ENCODE measurements around the gene POR.

The POR gene

GRCh38 chr7:75983471-75984129, 68.6 kb downstream of the POR start:
- Histone ChIP-seq H2AFZ (ENCODE audit: low read depth, low read length) (no peak overlapping the region), H3K9me3 (ENCODE audit: control insufficient read depth, low read length) (no peaks in the 10 kb centered on the region), H4K91ac (ENCODE audit: low read length) (no peak overlapping the region), H3K23ac (ENCODE audit: low read length in 2 of 2) (no peak overlapping the region), H3K18ac (ENCODE audit: low read depth in 1 of 2, low read length in 2 of 2) (no peak overlapping the region), H3K4ac (ENCODE audit: low read depth in 1 of 2, low read length in 2 of 2) (no peak overlapping the region), H3K4me3 (ENCODE audit: insufficient read depth in 1 of 2, low read depth in 1 of 2, low read length in 2 of 2) (no peak overlapping the region), H3K14ac (ENCODE audit: low read length in 2 of 2) (no peak overlapping the region), H3K27ac (ENCODE audit: low read length, poor library complexity, severe bottlenecking) (no peak overlapping the region), H2BK12ac (ENCODE audit: low read length in 2 of 2) (no peak overlapping the region), H3K27me3 (ENCODE audit: control insufficient read depth in 1 of 2, insufficient read depth in 1 of 2, low read length in 2 of 2) (no peaks in the 10 kb centered on the region), H3K4me1 (ENCODE audit: control insufficient read depth, insufficient read depth, low read depth, low read length) (peaks cover 21% of the 10 kb centered on the region), H3K36me3 (ENCODE audit: control insufficient read depth in 1 of 2, insufficient read depth in 2 of 2, low read depth in 1 of 2, low read length in 2 of 2) (peaks cover 89 to 94% of the 10 kb centered on the region in 2 experiments), H2AK5ac (ENCODE audit: low read length, severe bottlenecking) (no peak overlapping the region), H3K9ac (ENCODE audit: low read length) (no peak overlapping the region), H4K8ac (ENCODE audit: low read length) (no peak overlapping the region), H2BK5ac (ENCODE audit: low read depth, low read length, poor library complexity, severe bottlenecking) (no peak overlapping the region), H3K79me1 (replicated peaks; ENCODE audit: low read length, poor library complexity, severe bottlenecking) (no peaks in the 10 kb centered on the region), H3K4me2 (ENCODE audit: low read length, poor library complexity, severe bottlenecking) (no peak overlapping the region), H2BK15ac (ENCODE audit: low read depth, poor library complexity, severe bottlenecking) (no peak overlapping the region), H2BK120ac (ENCODE audit: low read depth, low read length) (no peak overlapping the region)
- DNase-seq = no peak
- 94% methylated on average over 26 of the region's 26 CpGs for WGBS

DNA sequence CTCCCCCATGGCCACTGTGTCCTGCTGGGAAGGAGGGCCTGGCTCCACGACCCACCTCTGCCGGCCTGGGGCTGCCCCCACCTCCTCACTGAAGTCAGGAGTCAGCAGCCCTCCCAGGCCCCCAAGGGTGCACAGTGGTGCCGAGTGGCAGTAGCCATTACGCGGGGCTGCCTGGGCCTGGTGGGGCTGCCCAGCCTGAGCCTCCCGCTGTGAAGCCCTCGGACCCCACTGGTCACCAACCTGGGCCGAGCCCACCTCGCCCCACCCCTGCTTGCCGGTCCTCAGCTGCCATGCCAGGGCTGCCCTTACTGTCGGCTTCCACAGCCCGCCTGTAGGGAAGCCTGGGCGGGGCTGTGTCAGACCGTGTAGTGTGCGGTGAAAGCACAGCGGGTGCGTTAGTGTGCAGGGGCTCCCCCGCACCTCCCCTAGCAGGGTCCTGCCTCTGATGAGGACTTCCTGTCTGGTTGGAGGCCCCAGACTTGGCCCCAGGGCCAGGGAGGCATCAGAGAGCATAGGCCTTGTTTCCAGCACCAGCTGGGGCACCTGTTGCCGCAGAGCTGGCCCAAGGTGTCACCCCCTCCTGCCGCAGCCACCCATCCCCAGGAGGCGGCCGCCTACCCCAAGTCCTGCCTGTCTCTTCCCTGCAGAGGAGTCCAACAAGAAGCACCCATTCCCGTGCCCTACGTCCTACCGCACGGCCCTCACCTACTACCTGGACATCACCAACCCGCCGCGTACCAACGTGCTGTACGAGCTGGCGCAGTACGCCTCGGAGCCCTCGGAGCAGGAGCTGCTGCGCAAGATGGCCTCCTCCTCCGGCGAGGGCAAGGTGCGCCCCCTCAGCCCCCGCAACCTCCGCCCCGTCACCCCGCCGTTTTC, 69.4 kb downstream of the POR start:
- Histone ChIP-seq H2AFZ (ENCODE audit: low read depth, low read length) (no peak overlapping the region), H2BK15ac (ENCODE audit: low read depth, poor library complexity, severe bottlenecking) (no peak overlapping the region), H3K4me2 (ENCODE audit: low read length, poor library complexity, severe bottlenecking) (no peak overlapping the region), H3K4me1 (ENCODE audit: control insufficient read depth, insufficient read depth, low read depth, low read length) (peaks cover 24% of the 10 kb centered on the region), H3K4ac (ENCODE audit: low read depth in 1 of 2, low read length in 2 of 2) (no peak overlapping the region), H4K8ac (ENCODE audit: low read length) (no peak overlapping the region), H3K9ac (ENCODE audit: low read length) (no peak overlapping the region), H2BK120ac (ENCODE audit: low read depth, low read length) (no peak overlapping the region), H3K79me1 (replicated peaks; ENCODE audit: low read length, poor library complexity, severe bottlenecking) (no peaks in the 10 kb centered on the region), H4K91ac (ENCODE audit: low read length) (no peak overlapping the region), H2AK5ac (ENCODE audit: low read length, severe bottlenecking) (no peak overlapping the region), H3K23ac (ENCODE audit: low read length in 2 of 2) (no peak overlapping the region), H3K36me3 (ENCODE audit: control insufficient read depth in 1 of 2, insufficient read depth in 2 of 2, low read depth in 1 of 2, low read length in 2 of 2) (peaks cover 84 to 87% of the 10 kb centered on the region in 2 experiments), H3K9me3 (ENCODE audit: control insufficient read depth, low read length) (no peaks in the 10 kb centered on the region), H2BK5ac (ENCODE audit: low read depth, low read length, poor library complexity, severe bottlenecking) (no peak overlapping the region), H3K14ac (ENCODE audit: low read length in 2 of 2) (no peak overlapping the region), H2BK12ac (ENCODE audit: low read length in 2 of 2) (no peak overlapping the region), H3K27me3 (ENCODE audit: control insufficient read depth in 1 of 2, insufficient read depth in 1 of 2, low read length in 2 of 2) (no peaks in the 10 kb centered on the region), H3K27ac (ENCODE audit: low read length, poor library complexity, severe bottlenecking) (no peak overlapping the region), H3K4me3 (ENCODE audit: insufficient read depth in 1 of 2, low read depth in 1 of 2, low read length in 2 of 2) (peak overlapping the region in 1 of 2 experiments; percentile 2), H3K18ac (ENCODE audit: low read depth in 1 of 2, low read length in 2 of 2) (no peak overlapping the region)
- 94% methylated on average over 44 of the region's 44 CpGs for WGBS
- DNase-seq = no peak

DNA sequence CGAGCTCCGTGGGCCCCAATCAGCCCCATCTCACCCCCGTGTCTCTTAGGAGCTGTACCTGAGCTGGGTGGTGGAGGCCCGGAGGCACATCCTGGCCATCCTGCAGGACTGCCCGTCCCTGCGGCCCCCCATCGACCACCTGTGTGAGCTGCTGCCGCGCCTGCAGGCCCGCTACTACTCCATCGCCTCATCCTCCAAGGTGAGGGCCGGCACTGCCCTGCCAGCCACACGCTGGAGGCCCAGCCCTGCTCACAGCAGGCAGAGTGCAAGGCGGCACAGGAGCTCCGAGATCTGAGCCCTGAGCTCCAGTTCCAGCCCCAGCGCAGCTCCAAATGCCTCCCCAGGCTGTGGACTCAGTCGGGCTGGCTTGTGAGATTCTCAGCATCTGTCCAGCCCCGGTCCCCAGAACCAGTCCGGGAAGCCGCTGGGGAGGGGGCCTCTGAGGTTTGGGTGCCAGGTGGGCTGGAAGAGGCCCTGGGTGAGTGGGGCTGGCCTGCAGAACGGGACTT, 70.1 kb downstream of the POR start:
- no peak overlapping the region for H3K4ac ChIP-seq (ENCODE audit: low read depth in 1 of 2, low read length in 2 of 2)
- H3K18ac ChIP-seq (ENCODE audit: low read depth in 1 of 2, low read length in 2 of 2) = no peak overlapping the region
- peaks cover 3% of the 10 kb centered on the region for H3K79me1 ChIP-seq (replicated peaks; ENCODE audit: low read length, poor library complexity, severe bottlenecking)
- H3K4me1 ChIP-seq (ENCODE audit: control insufficient read depth, insufficient read depth, low read depth, low read length) = peaks cover 26% of the 10 kb centered on the region
- H2BK5ac ChIP-seq (ENCODE audit: low read depth, low read length, poor library complexity, severe bottlenecking) = no peak overlapping the region
- no peak overlapping the region for H3K9ac ChIP-seq (ENCODE audit: low read length)
- no peak overlapping the region for H2BK120ac ChIP-seq (ENCODE audit: low read depth, low read length)
- no peak overlapping the region for H4K91ac ChIP-seq (ENCODE audit: low read length)
- H3K9me3 ChIP-seq (ENCODE audit: control insufficient read depth, low read length) = no peaks in the 10 kb centered on the region
- H3K4me2 ChIP-seq (ENCODE audit: low read length, poor library complexity, severe bottlenecking) = no peak overlapping the region
- H2BK15ac ChIP-seq (ENCODE audit: low read depth, poor library complexity, severe bottlenecking) = no peak overlapping the region
- H3K36me3 ChIP-seq (ENCODE audit: control insufficient read depth in 1 of 2, insufficient read depth in 2 of 2, low read depth in 1 of 2, low read length in 2 of 2) = peaks cover 79 to 84% of the 10 kb centered on the region in 2 experiments
- no peak for DNase-seq
- H3K27me3 ChIP-seq (ENCODE audit: control insufficient read depth in 1 of 2, insufficient read depth in 1 of 2, low read length in 2 of 2) = no peaks in the 10 kb centered on the region
- no peak overlapping the region for H2AFZ ChIP-seq (ENCODE audit: low read depth, low read length)
- no peak overlapping the region for H3K14ac ChIP-seq (ENCODE audit: low read length in 2 of 2)
- H2AK5ac ChIP-seq (ENCODE audit: low read length, severe bottlenecking) = no peak overlapping the region
- WGBS = 92% methylated on average over 21 of the region's 21 CpGs
- H3K27ac ChIP-seq (ENCODE audit: low read length, poor library complexity, severe bottlenecking) = no peak overlapping the region
- no peak overlapping the region for H4K8ac ChIP-seq (ENCODE audit: low read length)
- no peak overlapping the region for H2BK12ac ChIP-seq (ENCODE audit: low read length in 2 of 2)
- H3K23ac ChIP-seq (ENCODE audit: low read length in 2 of 2) = no peak overlapping the region
- no peak overlapping the region for H3K4me3 ChIP-seq (ENCODE audit: insufficient read depth in 1 of 2, low read depth in 1 of 2, low read length in 2 of 2)

- no peak overlapping the region for H2AFZ ChIP-seq (ENCODE audit: low read depth, low read length)
- no peak overlapping the region for H2AK5ac ChIP-seq (ENCODE audit: low read length, severe bottlenecking)
- no peak overlapping the region for H4K8ac ChIP-seq (ENCODE audit: low read length)
- no peak overlapping the region for H3K23ac ChIP-seq (ENCODE audit: low read length in 2 of 2)
- H3K18ac ChIP-seq (ENCODE audit: low read depth in 1 of 2, low read length in 2 of 2) = no peak overlapping the region
- H4K91ac ChIP-seq (ENCODE audit: low read length) = no peak overlapping the region
- H3K4me2 ChIP-seq (ENCODE audit: low read length, poor library complexity, severe bottlenecking) = no peak overlapping the region
- H2BK5ac ChIP-seq (ENCODE audit: low read depth, low read length, poor library complexity, severe bottlenecking) = no peak overlapping the region
- H3K79me1 ChIP-seq (replicated peaks; ENCODE audit: low read length, poor library complexity, severe bottlenecking) = peaks cover 5% of the 10 kb centered on the region
- H3K9ac ChIP-seq (ENCODE audit: low read length) = no peak overlapping the region
- H3K4ac ChIP-seq (ENCODE audit: low read depth in 1 of 2, low read length in 2 of 2) = no peak overlapping the region
- no peaks in the 10 kb centered on the region for H3K9me3 ChIP-seq (ENCODE audit: control insufficient read depth, low read length)
- no peak overlapping the region for H3K4me3 ChIP-seq (ENCODE audit: insufficient read depth in 1 of 2, low read depth in 1 of 2, low read length in 2 of 2)
- 97% methylated on average over 41 of the region's 41 CpGs for WGBS
- H3K4me1 ChIP-seq (ENCODE audit: control insufficient read depth, insufficient read depth, low read depth, low read length) = peaks cover 25% of the 10 kb centered on the region
- H2BK120ac ChIP-seq (ENCODE audit: low read depth, low read length) = no peak overlapping the region
- H2BK15ac ChIP-seq (ENCODE audit: low read depth, poor library complexity, severe bottlenecking) = no peak overlapping the region
- H3K27ac ChIP-seq (ENCODE audit: low read length, poor library complexity, severe bottlenecking) = no peak overlapping the region
- no peak for DNase-seq
- H3K14ac ChIP-seq (ENCODE audit: low read length in 2 of 2) = no peak overlapping the region
- peaks cover 73 to 79% of the 10 kb centered on the region in 2 experiments for H3K36me3 ChIP-seq (ENCODE audit: control insufficient read depth in 1 of 2, insufficient read depth in 2 of 2, low read depth in 1 of 2, low read length in 2 of 2)
- no peak overlapping the region for H2BK12ac ChIP-seq (ENCODE audit: low read length in 2 of 2)
- no peaks in the 10 kb centered on the region for H3K27me3 ChIP-seq (ENCODE audit: control insufficient read depth in 1 of 2, insufficient read depth in 1 of 2, low read length in 2 of 2)
Measured at GRCh38 chr7:75985518-75986146, 70.7 kb downstream of the POR start.

Measured in mesenchymal stem cell (in vitro differentiated cells and primary cell).